Suprapubic skin (tissue), 4 donors: ENCODE results near the gene DDAH2.

Experiments used
- CTCF ChIP-seq, 2 donors: fragments of 200-600 bp in 1 of 2; fragments of 450-650 bp in 1 of 2; sonication (generic) in 1 of 2; IDR thresholded peaks; one replicate each; pipeline ENCODE4 v1.5.1; 2016 to 2019; ENCODE audit warnings: antibody characterized with exemption in 2 of 2, mild to moderate bottlenecking in 1 of 2, moderate library complexity in 1 of 2
- EP300 ChIP-seq: sonication (generic); formaldehyde crosslinking; IDR thresholded peaks from one replicate; pipeline ENCODE4 v1.6.1; 2017; ENCODE audit warnings: antibody characterized with exemption
- POLR2A ChIP-seq, 2 donors: fragments of 450-650 bp; IDR thresholded peaks; one replicate each; pipeline ENCODE4 v1.6.1; 2017; ENCODE audit warnings: antibody characterized with exemption in 2 of 2, mild to moderate bottlenecking in 2 of 2, moderate library complexity in 2 of 2
- POLR2AphosphoS5 ChIP-seq, 3 donors: sonication (generic); formaldehyde crosslinking; IDR thresholded peaks; one replicate each; pipeline ENCODE4 v1.6.1; 2017; ENCODE audit warnings: antibody characterized with exemption in 3 of 3

- TF ChIP-seq POLR2AphosphoS5 (IDR thresholded peaks at IDR 0.05) (no peak), CTCF (IDR thresholded peaks at IDR 0.05) (no peak), POLR2A (IDR thresholded peaks at IDR 0.05) (no peak), EP300 (no peak)
These were observed 1.9 kb downstream of the DDAH2 start for GRCh38 chr6:31727034-31727716.
